Endodermal cell (in vitro differentiated cells): ENCODE data around the gene RTEL1. TPM values are rescaled to one million over a fixed set of nuclear protein-coding genes. Genes with fewer than 3 reads are reported as not detected.

Source experiments
- DNase-seq: peaks from one replicate; pipeline ENCODE4 v3.0.0-alpha.2; 2017
- H3K27ac ChIP-seq: 2 replicates; pipeline ENCODE4 v1.5.1; 2013; ENCODE audit warnings: mild to moderate bottlenecking, low read depth, low read length, moderate library complexity
- H3K27me3 ChIP-seq: 2 replicates; pipeline ENCODE4 v1.6.1; 2013; ENCODE audit warnings: mild to moderate bottlenecking, low read length, moderate library complexity; ENCODE audit not compliant: insufficient read depth, control insufficient read depth, poor library complexity, severe bottlenecking
- H3K36me3 ChIP-seq: 2 replicates; pipeline ENCODE4 v1.7.0; 2013; ENCODE audit warnings: mild to moderate bottlenecking, low read length, moderate library complexity; ENCODE audit not compliant: control insufficient read depth, insufficient read depth
- H3K4me1 ChIP-seq: one replicate; pipeline ENCODE4 v1.7.0; 2013; ENCODE audit warnings: low read length; ENCODE audit not compliant: control insufficient read depth, insufficient read depth
- H3K4me3 ChIP-seq: 2 replicates; pipeline ENCODE4 v1.5.1; 2013; ENCODE audit warnings: mild to moderate bottlenecking, low read length, moderate library complexity
- H3K9ac ChIP-seq: 2 replicates; pipeline ENCODE4 v1.6.1; 2013; ENCODE audit warnings: mild to moderate bottlenecking, low read length, moderate library complexity; ENCODE audit not compliant: poor library complexity, severe bottlenecking; ENCODE audit errors: extremely low read depth
- H3K9me3 ChIP-seq: 2 replicates; pipeline ENCODE4 v1.6.1; 2013; ENCODE audit warnings: mild to moderate bottlenecking, low read length, moderate library complexity; ENCODE audit not compliant: control insufficient read depth
- H3K27ac Mint-ChIP-seq: 2 replicates; pipeline ENCODE4 v1.8.0; 2020; ENCODE audit warnings: mixed read lengths
- H3K27me3 Mint-ChIP-seq: 2 replicates; pipeline ENCODE4 v1.8.0; 2021; ENCODE audit warnings: mild to moderate bottlenecking, mixed read lengths; ENCODE audit not compliant: insufficient read depth
- H3K36me3 Mint-ChIP-seq: 2 replicates; pipeline ENCODE4 v1.8.0; 2020; ENCODE audit warnings: low read depth, mixed read lengths
- H3K4me1 Mint-ChIP-seq: 2 replicates; pipeline ENCODE4 v1.8.0; 2020; ENCODE audit warnings: mixed read lengths
- H3K4me3 Mint-ChIP-seq: 2 replicates; pipeline ENCODE4 v1.8.0; 2020; ENCODE audit warnings: mild to moderate bottlenecking, moderate library complexity, mixed read lengths
- H3K9me3 Mint-ChIP-seq: 2 replicates; pipeline ENCODE4 v1.8.0; 2020; ENCODE audit warnings: mild to moderate bottlenecking, mixed read lengths
- WGBS, 2 experiments: methylation state at CpG; one replicate each; pipeline versions ENCODE4 v1.1.5 to v1.1.7; 2013; ENCODE audit warnings: missing lambda C conversion rate in 2 of 2, mixed read lengths in 1 of 2; ENCODE audit not compliant: insufficient coverage in 1 of 2, insufficient read length in 1 of 2; 5-methylcytosine and 5-hydroxymethylcytosine counted together
- total RNA-seq, 2 donors: library from RNA; stranded (reverse); fragmentation: NEBNext Ultra II Directional in 1 of 2; extraction: Animal tissue kit (Norgen Biotek cat#: 25700) in 1 of 2; gene quantifications; 2 replicates in 1 of 2; 3 replicates in 1 of 2; pipeline ENCODE4 v1.2.1, GENCODE V29; 2021
- TF ChIP-seq, protein P1 (sequence below): fragments of 200-600 bp; sonication (generic); conservative IDR thresholded peaks from 2 replicates; pipeline ENCODE4 v1.5.0; 2021; ENCODE audit warnings: antibody characterized with exemption, mild to moderate bottlenecking

Gene RTEL1
- total RNA-seq, 2 donors from 2014 or later: 33.9 to 36.7 TPM

DNA sequence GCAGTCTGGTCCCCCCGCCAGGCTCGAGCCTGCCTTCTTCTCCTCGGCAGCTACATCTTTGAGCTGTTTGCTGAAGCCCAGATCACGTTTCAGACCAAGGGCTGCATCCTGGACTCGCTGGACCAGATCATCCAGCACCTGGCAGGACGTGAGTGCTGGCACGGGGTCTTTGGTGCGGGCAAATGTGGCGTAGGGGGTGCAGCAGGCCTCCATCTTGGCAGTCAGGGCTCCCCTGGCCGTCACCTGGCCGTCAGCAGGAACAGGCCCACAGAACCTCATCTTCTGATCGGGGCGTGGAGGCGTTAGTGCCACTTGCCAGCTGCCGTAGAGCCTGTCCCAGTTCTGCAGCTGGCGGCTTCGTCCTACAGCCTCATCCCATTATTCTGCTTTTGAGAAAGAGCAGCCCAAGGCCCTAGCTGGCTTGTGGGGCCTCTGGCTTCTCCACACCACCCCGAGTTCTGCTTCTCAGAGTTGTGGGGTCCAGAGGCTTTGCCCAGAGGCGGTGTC is 21.7 kb downstream of the RTEL1 start:
- DNase-seq: no peak
- Mint-ChIP-seq H3K4me3 (no peak overlapping the region), H3K4me1 (no peaks in the 10 kb centered on the region), H3K27ac (no peak overlapping the region), H3K27me3 (no peaks in the 10 kb centered on the region), H3K36me3 (peaks cover 22% of the 10 kb centered on the region), H3K9me3 (no peaks in the 10 kb centered on the region)
- no peaks in the 10 kb centered on the region for H3K9me3 ChIP-seq
- H3K4me1 ChIP-seq: no peaks in the 10 kb centered on the region
- TF ChIP-seq, protein P1, sequence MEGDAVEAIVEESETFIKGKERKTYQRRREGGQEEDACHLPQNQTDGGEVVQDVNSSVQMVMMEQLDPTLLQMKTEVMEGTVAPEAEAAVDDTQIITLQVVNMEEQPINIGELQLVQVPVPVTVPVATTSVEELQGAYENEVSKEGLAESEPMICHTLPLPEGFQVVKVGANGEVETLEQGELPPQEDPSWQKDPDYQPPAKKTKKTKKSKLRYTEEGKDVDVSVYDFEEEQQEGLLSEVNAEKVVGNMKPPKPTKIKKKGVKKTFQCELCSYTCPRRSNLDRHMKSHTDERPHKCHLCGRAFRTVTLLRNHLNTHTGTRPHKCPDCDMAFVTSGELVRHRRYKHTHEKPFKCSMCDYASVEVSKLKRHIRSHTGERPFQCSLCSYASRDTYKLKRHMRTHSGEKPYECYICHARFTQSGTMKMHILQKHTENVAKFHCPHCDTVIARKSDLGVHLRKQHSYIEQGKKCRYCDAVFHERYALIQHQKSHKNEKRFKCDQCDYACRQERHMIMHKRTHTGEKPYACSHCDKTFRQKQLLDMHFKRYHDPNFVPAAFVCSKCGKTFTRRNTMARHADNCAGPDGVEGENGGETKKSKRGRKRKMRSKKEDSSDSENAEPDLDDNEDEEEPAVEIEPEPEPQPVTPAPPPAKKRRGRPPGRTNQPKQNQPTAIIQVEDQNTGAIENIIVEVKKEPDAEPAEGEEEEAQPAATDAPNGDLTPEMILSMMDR: no peak
- no peak overlapping the region for H3K27ac ChIP-seq
- H3K36me3 ChIP-seq: peaks cover 5% of the 10 kb centered on the region
- H3K4me3 ChIP-seq: no peak overlapping the region
- 94 to 95% methylated on average over 19 of the region's 19 CpGs for WGBS, 2 experiments
- H3K9ac ChIP-seq: no peak overlapping the region
- H3K27me3 ChIP-seq: no peaks in the 10 kb centered on the region

DNA sequence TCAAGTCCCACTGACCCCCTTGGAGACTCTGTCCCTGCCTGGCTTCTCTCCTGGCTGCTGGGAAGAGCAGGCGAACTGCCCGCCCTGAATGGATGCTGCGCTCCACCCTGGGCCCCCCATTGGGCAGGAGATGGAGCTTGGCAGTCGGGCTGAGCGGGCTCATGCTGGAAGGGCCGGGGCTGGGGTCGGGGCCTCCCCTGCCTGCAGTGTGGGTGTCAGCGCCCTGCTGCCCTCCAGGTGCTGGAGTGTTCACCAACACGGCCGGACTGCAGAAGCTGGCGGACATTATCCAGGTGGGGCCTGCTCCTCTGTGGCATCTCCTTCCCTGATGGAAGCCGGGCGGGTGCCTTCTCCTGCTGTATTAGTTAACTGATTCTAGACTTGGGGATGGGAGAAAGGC is 22.3 kb downstream of the RTEL1 start:
- no peaks in the 10 kb centered on the region for H3K9me3 Mint-ChIP-seq
- Histone ChIP-seq H3K9ac (no peak overlapping the region), H3K36me3 (peaks cover 5% of the 10 kb centered on the region), H3K9me3 (no peaks in the 10 kb centered on the region), H3K4me1 (no peaks in the 10 kb centered on the region), H3K4me3 (no peak overlapping the region), H3K27me3 (no peaks in the 10 kb centered on the region), H3K27ac (no peak overlapping the region)
- TF ChIP-seq, protein P1: no peak
- 92 to 96% methylated on average over 12 to 13 of the region's 13 CpGs for WGBS, 2 experiments
- H3K4me1 Mint-ChIP-seq: no peaks in the 10 kb centered on the region
- H3K4me3 Mint-ChIP-seq: no peak overlapping the region
- H3K36me3 Mint-ChIP-seq: peaks cover 19% of the 10 kb centered on the region
- no peak for DNase-seq
- H3K27ac Mint-ChIP-seq: no peak overlapping the region
- no peaks in the 10 kb centered on the region for H3K27me3 Mint-ChIP-seq

GRCh38 chr20:63680857-63681608 is 22.9 kb downstream of the RTEL1 start:
- Histone ChIP-seq H3K4me1 (no peaks in the 10 kb centered on the region), H3K27me3 (no peaks in the 10 kb centered on the region), H3K36me3 (peaks cover 5% of the 10 kb centered on the region), H3K27ac (no peak overlapping the region), H3K9ac (no peak overlapping the region), H3K9me3 (no peaks in the 10 kb centered on the region), H3K4me3 (no peak overlapping the region)
- 90 to 95% methylated on average over 21 to 23 of the region's 23 CpGs for WGBS, 2 experiments
- TF ChIP-seq, protein P1: no peak
- Mint-ChIP-seq H3K36me3 (peaks cover 14% of the 10 kb centered on the region), H3K27ac (no peak overlapping the region), H3K9me3 (no peaks in the 10 kb centered on the region), H3K4me1 (no peaks in the 10 kb centered on the region), H3K4me3 (no peak overlapping the region), H3K27me3 (no peaks in the 10 kb centered on the region)
- no peak for DNase-seq
